ENCODE measurements around the gene B4GALT5.
"Not testable (repeated sequence)": the region's sequence is repeated elsewhere in the genome, so short reads cannot be mapped to it uniquely, and the experiment has no call there.

The B4GALT5 gene

GRCh38 chr20:49729780-49730179, 16.1 kb upstream of the B4GALT5 start:
- no peak for DNase-seq

GRCh38 chr20:49727894-49728885, 14.5 kb upstream of the B4GALT5 start:
- no peak for DNase-seq

GRCh38 chr20:49727478-49727877, 13.8 kb upstream of the B4GALT5 start:
- DNase-seq: no peak

- DNase-seq: no peak
Measured at GRCh38 chr20:49725694-49726093, 12.0 kb upstream of the B4GALT5 start.

GRCh38 chr20:49725224-49725606, 11.5 kb upstream of the B4GALT5 start:
- DNase-seq: not testable (repeated sequence)

GRCh38 chr20:49724408-49725223, 10.9 kb upstream of the B4GALT5 start:
- peak in 1 of 3 experiments; percentile 37 for DNase-seq

- not testable (repeated sequence) for DNase-seq
Measured at GRCh38 chr20:49723758-49724157, 10.1 kb upstream of the B4GALT5 start.

GRCh38 chr20:49721326-49721725, 7.6 kb upstream of the B4GALT5 start:
- DNase-seq: not testable (repeated sequence)

GRCh38 chr20:49715466-49715865, 1.8 kb upstream of the B4GALT5 start:
- DNase-seq: no peak

GRCh38 chr20:49712996-49713752, 504 bp downstream of the B4GALT5 start:
- DNase-seq: peak in 2 of 3 experiments; percentile 82 to 86

GRCh38 chr20:49712646-49712995, 1.1 kb downstream of the B4GALT5 start:
- DNase-seq: peak in 1 of 3 experiments; percentile 53

GRCh38 chr20:49712118-49712517, 1.6 kb downstream of the B4GALT5 start:
- no peak for DNase-seq

GRCh38 chr20:49711667-49711987, 2.1 kb downstream of the B4GALT5 start:
- DNase-seq: no peak

GRCh38 chr20:49710971-49711666, 2.6 kb downstream of the B4GALT5 start:
- DNase-seq: no peak

GRCh38 chr20:49707118-49707517, 6.6 kb downstream of the B4GALT5 start:
- DNase-seq: no peak

GRCh38 chr20:49706630-49707091, 7.0 kb downstream of the B4GALT5 start:
- DNase-seq: no peak

GRCh38 chr20:49705893-49706292, 7.8 kb downstream of the B4GALT5 start:
- not testable (repeated sequence) for DNase-seq

- no peak for DNase-seq
Measured at GRCh38 chr20:49705358-49705757, 8.3 kb downstream of the B4GALT5 start.

- peak in 2 of 3 experiments; percentile 28 to 78 for DNase-seq
Measured at GRCh38 chr20:49704932-49705336, 8.7 kb downstream of the B4GALT5 start.

GRCh38 chr20:49701916-49702315, 11.8 kb downstream of the B4GALT5 start:
- DNase-seq: no peak

GRCh38 chr20:49701241-49701790, 12.4 kb downstream of the B4GALT5 start:
- DNase-seq: peak in 2 of 3 experiments; percentile 15 to 56
